NCI-H1694 (cell line): ENCODE data around the gene ALG12.

Experiments used
- DNase-seq: peaks from one replicate; lab custom pipeline; 2025; lab: John Stamatoyannopoulos, UW

The ALG12 gene

DNA sequence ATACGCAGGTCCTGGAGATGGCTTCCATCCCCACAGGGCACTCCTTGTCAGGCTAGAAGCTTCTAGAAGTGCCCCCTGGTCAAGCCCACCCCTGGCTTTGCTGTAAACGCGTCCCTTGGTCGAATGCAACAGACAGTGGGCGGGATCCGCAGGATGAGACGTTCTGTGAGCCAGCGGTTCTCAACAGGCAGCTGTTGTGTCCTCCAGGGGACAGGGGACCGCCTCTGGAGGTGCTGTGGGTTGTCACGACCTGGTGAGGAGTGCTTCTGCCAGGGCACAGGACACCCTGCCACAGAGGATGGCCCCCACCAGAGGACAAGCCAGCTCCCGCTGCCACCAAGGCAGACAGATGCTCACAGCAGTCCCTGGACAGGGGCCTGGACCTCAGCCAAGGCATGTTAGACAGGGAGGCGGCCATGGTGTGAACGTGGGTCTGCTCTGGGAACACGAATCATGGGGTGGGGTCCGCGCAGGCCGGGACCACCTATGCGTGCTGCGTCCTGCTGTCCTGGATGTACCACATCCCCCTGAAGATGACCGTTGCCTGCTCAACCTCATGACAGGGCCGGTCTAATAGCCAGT, 11.8 kb upstream of the ALG12 start:
- no peak for DNase-seq

DNA sequence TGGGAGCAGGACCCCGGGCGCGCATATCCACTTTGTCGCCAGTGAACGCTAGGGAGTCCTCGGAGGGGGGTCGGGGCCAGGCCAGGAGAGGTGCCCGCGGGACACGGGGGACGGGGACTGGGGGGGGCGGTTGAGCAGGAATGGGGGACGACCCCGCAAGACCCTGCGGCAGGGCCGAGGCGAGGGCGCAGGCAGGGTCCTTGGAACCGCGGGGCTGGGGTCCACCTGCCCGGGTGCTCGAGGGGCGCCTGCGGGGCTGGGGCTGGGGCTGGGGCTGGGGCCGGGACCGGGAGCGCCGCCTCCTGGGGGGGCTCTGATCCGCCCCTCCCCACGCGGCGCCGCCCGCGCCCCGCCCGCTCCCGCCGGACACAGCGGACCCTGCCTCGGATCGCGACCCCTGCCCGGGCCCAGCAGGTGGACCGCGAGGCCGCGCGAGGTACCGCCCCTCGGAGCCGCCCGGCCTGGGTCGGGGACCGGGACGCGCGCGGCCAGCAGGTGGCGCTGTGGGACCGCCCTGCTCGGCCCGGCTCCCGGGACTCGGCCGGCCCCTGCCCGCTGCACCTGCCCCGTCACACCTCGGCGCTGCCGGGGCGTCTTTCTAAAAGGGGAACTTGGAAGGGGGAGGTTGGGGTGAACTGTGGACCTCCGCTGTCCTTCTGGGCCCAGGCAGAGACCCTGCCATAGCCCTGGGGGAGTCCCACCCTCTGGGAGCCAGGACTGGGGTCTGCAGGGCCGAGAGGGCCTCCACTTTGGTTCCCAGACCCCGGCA, 11.2 kb upstream of the ALG12 start:
- DNase-seq = no peak

DNA sequence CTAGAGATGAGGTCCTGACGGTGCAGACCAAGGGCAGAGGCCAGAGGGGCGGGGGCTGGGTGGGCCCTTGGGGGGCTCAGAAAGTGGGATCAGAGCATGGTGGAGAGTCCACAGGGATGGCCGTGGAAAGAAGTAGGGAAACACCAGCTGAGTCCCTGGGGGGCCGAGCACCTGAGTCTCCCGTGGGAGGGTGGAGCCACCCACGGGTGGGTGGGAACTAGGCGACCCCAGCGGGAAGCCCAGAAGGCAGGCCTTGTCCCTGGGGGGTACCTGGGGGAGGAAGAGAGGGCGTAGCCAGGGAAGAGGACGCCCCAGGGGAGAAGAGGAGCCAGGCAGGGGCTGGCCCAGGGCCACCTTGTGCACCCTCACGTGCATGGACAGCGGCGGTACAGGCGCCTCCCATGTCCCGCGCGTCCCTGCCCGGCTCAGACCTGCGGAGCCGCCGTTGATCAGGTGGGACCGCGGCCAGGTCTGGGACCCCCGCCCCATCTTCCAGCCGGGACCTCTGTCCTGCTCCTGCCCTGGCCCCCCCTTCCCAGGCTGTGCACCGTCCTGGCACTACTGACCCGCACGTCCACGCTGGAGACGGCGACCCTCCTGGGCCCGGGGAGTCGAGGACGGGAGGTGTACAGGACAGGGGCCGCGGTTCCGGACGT, 10.4 kb upstream of the ALG12 start:
- no peak for DNase-seq

DNA sequence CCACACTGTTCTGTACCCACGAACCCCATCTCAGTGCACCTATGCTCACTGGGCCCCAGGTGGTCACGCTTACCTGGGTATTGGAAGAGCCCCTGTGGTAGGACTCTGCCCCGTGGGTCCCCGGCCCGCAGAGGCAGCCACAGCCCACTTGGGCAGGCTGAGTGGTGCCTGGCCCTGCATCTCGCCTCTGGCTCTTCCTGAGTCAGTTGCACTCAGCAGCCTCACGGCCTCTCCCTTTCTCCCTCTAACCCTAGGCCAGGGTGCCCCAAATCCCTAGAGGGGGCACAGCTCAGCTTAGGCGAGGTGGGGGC, 9.9 kb upstream of the ALG12 start:
- DNase-seq = no peak

DNA sequence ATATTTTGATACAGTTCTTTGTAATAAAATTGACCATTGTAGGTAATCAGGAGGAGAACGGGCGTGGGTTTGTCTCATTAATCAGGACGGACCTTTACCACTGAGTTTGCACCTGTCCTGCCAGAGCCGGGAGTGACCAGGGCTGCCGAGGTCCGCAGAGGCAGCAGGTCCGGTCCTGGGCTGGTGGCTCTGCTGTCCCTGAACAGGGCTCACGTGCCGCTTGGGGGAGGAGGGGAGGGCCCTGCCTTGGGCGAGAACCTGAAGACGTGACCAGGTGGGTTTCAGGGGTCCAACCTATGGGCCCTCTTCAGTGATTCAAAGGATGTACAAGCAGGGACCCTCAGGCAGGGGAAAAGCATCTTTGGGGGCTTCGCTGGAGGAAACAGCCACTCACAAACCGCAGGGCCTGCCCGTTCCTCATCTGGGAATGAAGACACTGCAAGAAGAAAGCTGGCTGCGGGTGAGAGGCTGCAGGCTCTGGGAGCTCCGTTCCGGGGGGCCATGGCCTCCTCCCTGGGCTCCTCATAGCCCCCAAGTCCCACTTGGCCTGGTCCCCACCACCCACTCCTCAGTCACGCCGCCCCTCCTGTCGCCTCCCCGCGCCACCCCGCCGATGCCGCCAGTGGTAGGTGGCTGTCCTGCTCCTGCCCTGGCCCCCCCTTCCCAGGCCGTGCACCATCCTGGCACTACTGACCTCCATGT, 9.4 kb upstream of the ALG12 start:
- no peak for DNase-seq

DNA sequence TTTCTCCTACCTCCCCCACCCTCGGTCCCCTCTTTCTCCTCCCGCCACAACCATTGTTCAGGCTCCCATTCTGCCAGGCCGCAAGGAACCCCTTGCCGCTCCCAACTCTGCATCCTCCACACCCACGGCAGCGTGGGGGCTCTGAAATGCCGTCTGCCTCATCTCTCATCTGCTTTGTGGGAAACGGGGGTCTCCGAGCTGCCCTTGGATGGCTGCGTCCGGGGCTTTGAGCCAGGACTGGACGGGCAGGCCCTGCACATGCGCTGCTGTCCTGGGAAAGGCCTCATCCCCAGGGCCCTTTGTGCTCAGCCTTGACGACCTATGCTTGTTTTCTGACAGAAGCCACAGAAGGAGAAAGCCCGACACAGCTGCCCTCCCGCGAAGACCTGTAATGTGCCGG, 8.7 kb upstream of the ALG12 start:
- no peak for DNase-seq

DNA sequence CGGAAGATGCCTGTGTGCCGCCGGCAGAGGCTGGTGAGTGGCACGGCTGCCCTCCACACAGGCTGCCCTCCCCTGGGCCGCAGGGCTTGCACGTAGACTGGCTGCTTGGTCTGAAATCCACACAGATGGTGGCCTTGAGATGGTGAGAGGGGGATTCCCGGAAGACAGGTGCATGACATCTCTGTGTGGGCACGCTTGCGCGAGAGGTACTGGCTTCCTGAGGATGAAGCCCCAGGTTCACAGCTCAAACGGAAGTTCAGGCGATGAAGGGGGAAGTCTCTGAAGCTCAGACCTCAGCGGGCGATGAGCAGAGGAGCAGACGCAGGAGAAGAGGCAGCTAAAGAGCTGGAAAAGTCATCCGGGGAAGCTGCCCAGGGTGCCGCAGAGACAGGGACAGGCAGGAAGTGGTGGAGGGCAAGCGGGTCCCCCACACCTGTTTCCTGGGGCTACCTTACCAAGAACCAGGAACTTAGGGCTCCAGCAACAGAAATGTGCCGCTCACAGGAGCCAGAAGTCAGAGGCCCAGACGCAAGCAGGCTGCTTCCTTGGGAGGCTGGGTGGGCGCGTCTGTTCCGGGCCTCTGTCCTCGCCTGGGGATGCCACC, 7.4 kb upstream of the ALG12 start:
- DNase-seq = no peak

DNA sequence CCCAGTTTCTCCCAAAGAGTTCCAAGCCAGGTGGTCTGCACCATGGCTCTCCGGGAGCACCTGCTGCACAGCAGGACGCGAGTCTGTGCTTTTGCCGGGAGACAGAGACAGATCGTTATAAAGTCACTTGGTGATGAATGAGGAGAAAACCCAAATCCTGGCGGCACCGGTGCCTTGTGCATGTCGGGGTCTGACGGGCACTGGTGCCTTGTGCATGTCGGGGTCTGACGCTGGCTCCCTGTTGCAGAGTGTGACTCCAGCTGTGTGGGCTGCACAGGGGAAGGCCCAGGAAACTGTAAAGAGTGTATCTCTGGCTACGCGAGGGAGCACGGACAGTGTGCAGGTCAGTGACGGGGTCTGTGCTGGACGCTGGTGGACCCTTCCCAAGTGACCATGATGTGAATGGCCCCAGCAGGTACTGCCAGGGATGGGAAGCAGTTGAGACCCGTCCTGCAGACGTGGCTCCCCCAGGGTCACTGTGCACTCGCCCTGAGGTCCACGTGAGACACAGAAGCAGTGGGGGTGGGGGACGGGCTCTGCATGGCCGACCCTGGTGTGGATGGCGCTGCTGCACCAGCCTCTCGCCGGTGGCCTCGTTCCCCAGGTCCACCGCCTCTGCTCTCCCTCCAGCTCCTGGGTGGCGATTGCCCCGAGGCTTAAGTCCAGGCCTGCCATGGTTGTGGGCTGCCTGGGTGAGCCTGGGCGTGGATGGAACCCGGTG, 6.0 kb upstream of the ALG12 start:
- DNase-seq = no peak

DNA sequence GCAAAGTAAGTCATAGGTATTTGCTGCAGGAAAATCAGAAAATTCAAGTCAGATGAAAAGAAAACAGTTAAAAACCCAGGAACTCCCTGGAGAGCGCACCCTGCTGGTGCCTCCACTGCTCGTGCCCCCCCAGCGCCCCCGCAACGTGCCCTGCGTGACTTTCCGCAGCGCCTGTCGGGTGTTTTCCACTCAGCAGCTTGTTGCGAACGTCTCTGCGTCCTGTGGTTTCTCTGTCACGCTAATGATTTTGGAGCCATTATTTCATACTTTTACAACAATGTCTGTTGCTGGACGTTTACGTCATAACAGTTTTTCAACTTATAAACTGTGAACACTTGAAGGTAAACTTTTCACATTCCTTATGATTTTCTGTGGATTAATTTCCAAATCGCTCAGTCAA, 5.2 kb upstream of the ALG12 start:
- DNase-seq = no peak

DNA sequence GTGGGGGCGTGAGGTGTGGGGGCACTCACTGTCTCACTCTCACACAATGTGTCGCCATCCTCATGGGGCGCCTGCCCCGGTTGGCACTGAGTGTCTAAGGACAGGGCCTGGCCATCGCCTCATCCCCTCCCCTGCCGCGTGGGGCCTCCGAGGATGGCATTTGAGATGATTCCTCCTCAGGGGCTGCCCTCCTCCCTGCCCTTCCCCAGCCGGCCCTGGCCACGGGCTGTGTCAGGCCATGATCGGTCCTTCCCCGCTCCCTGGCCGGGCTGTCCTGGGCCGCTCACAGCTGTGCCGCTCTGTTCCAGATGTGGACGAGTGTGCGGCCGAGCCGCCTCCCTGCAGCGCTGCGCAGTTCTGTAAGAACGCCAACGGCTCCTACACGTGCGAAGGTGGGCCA, 4.7 kb upstream of the ALG12 start:
- no peak for DNase-seq

DNA sequence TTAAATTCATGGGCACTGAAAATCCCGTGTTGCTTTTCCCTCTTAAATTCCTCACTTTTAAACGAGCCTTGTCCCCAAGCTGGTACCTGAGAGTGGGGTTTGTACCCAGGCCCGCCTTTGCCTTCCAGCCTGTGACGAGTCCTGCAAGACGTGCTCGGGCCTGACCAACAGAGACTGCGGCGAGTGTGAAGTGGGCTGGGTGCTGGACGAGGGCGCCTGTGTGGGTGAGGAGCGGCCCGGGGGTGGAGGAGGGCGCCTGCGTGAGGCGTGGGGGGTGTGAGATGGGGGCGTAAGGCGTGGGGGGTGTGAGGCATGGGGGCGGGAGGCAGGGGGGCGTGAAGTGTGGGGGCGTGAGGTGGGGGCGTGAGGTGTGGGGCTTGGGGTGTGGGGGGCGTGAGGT, 4.2 kb upstream of the ALG12 start:
- no peak for DNase-seq

DNA sequence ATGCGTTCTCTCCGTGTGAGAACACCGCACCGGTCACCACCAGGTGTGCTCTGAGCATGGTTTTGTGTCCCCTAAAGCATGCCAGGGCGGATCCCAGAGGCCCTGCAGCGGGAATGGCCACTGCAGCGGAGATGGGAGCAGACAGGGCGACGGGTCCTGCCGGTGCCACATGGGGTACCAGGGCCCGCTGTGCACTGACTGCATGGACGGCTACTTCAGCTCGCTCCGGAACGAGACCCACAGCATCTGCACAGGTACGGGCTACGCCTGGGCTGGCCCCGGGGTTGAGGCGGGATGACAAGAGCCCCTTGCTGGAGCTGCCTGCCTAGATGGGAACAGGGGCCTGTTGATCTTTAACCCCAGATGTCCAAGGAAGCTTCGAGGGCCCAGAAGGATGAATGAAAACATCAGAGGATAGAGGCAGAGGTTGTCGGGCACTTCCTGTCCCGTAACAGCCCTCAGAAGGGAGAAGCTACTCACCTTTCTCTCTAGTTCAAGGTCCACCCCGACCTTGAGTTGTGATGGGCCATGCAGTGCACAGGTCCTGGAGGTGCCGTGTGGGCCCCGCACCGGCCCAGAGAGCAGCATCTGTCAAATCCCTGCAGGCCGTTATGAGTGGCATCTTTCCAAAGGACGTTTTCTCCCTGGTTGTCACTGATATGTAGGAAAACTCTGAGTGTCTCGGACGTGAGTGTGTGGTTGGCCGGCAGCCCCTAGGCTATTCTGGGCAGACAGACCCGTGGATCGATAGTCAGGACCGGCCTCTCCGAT, 3.5 kb upstream of the ALG12 start:
- no peak for DNase-seq

DNA sequence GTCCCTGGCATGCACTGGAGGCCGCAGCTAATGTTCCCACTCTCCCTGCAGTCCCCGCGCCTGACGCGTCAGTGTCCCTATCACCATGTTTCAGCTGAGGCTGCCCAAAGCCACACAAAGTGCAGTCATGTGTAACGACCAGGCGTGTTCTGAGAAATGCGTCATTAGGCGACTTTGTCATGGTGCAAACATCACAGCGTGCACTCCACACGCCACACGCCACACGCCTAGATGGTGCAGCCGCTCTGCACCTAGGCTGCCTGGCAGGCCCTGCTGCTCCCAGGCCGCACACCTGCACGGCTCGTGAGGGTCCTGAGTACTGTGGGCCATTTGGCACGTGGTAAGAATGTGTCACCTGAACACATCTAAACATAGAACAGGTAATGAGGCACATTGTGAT, 2.6 kb upstream of the ALG12 start:
- DNase-seq = no peak

DNA sequence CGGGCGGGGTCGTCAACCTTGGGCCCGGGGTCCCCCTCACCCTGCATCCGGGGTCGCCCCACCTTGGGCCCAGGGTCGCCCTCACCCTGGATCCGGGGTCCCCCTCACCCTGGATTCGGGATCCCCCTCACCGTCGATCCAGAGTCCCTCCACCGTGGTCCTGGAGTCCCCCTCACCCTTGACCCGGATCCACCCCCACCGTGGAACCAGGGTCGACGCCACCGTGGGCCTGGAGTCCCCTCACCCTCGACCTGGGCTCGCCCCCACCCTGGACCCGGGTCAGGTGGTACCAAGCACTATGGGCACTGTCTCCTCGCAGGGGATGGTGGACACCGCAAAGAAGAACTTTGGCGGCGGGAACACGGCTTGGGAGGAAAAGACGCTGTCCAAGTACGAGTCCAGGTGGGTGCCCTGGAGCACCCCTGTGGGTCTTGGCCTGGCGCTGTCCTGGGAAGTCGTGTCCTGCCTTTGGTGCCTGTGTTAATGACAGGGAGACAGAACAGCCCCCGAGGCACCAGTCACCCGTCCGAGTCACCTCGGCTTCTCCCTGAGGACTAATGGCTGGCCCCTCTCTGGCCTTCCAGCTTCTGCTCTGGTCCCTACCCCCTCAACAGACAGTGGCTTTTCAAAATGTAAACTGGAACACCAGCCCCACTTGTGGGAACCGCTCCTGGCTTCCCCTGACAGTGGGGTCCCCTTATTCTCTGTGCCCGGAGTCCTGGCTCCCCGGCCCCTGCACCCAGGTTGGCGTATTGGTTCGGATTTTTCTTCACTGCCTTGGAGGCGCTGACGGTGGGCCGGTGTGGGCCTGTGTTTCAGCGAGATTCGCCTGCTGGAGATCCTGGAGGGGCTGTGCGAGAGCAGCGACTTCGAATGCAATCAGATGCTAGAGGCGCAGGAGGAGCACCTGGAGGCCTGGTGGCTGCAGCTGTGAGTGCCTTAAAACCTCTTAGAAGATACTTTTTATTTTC, 958 bp upstream of the ALG12 start:
- no peak for DNase-seq

DNA sequence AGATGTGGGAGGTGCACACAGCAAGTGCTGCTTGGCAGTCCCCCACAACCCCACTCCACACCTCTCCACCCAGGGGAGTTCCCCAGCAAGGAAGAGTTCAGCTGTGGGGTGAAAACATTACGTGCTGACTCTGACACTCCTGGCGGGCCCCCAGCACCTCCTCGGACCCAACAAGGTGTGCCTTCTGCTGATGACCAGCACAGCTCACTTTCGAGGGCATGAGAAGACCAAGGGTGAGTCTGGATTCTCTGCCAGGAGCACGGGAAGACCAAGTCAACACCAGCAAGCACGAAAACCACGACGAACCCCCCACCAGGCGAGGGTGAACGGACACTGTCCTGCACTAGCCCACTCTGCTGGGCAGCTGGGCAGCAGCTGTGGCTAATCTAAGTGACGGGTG, 1.4 kb downstream of the ALG12 start:
- no peak for DNase-seq

DNA sequence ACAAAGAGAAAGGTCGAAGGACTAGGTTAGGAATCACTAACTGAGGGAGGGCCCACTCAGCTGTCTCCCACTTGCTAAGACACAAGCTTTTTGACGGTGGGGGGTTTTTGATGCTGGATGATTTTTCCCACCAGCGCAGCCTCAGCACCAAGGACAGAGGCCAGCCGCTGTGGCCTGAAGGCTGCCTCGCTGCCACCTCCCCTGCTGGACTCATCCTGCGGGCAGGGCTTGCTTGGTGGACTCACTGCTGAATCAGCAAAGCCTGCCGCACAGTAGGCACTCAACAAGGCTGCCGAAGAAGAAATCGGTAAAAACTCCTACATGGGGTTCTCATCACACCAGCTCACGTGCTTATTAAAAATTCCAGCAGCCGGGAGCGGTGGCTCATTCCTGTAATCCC, 2.6 kb downstream of the ALG12 start:
- no peak for DNase-seq

DNA sequence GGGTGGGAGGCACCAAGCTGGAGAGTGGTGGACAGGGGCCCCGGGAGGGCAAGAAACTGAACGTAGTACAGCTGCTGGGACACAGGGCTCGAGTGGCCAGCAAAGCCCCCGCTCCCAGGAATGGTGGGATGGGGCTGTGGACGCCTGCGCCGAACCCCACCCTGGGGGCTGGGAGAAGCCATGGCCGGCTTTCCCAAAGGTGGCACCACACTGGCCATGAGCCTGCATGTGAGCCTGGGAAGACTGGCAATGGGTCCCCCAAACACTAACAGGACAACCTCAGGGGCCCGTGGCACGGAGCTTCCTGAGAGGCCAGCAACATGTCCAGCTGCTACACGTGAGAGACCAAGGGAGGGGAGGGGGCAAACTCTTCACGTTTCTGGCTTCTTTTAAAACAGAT, 4.0 kb downstream of the ALG12 start:
- no peak for DNase-seq

DNA sequence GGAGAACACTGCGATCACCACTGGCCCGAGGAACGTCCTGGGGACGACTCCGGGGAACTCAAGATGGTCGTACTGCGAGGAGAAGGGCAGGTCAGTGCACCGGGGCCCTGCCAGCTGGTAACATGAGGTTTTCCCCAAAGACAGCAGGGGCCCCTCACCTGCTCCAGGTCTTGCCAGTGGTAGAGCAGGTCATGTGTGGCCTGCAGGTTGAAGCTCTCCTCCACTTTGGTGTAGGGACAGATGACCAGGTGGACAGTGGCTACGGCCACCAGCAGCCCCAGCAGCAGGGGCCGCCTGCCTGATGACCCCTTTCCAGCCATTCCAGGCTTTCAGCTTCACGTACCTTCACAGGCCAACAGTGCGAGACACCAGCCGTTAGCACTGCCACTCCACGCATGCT, 4.8 kb downstream of the ALG12 start:
- DNase-seq = no peak

DNA sequence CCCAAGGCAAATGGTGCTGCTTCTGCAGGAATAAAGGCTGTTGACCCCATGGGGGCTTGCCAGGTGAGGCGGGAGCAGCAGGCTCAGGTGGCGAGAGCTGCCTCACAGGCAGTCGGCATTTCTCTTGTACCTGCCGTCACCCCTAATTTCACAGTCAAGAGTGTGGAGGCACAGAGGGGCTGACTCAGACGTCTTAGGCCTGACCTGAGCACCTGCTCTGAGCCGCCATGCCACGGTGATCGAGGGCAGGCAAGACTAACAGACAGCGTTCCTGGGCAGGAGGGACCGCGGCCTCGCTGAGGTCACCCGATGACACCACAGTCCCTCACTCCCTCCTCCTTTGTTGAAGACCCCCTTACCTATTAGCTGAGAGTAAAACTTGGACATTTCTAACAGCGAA, 5.2 kb downstream of the ALG12 start:
- no peak for DNase-seq
